BJ (cell line): ENCODE measurements around the gene IFFO2. TPM values are rescaled to one million over a fixed set of nuclear protein-coding genes. Genes with fewer than 3 reads are reported as not detected.
A peak's percentile ranks its signal among the peaks of the same experiment; 100 is the strongest.

Experiments used
- CTCF ChIA-PET: fragments of 350-600 bp; formaldehyde crosslinking; extraction: SDS; loops from one replicate; lab custom pipeline; 2021; ENCODE audit warnings: antibody characterized with exemption, inconsistent platforms; lab: Yijun Ruan, JAX
- POLR2A ChIA-PET: fragments of 300-600 bp; sonication (Branson Sonifier 250); formaldehyde crosslinking; extraction: SDS; loops from one replicate; lab custom pipeline; 2021; ENCODE audit warnings: antibody characterized with exemption; lab: Charles Lee
- DNase-seq: peaks from one replicate; pipeline ENCODE4 v3.0.0-alpha.2; 2011; ENCODE audit warnings: low read depth
- H3K27me3 ChIP-seq: 2 replicates; pipeline ENCODE4 v1.6.0; 2011; ENCODE audit warnings: low read length; ENCODE audit not compliant: control insufficient read depth, insufficient read depth
- H3K36me3 ChIP-seq: 2 replicates; pipeline ENCODE4 v1.5.1; 2011; ENCODE audit warnings: low read length; ENCODE audit not compliant: control insufficient read depth, insufficient read depth
- H3K4me3 ChIP-seq: 2 replicates; pipeline ENCODE4 v1.5.1; 2011; ENCODE audit warnings: low read depth, mild to moderate bottlenecking, control low read depth, low read length
- CTCF ChIP-seq: IDR thresholded peaks from 2 replicates; pipeline ENCODE4 v1.5.1; 2011; ENCODE audit warnings: low read depth, mild to moderate bottlenecking, control low read depth, inconsistent platforms, low read length, moderate library complexity; ENCODE audit not compliant: insufficient read depth
- polyA plus RNA-seq: library from polyadenylated mRNA; depleted of rRNA; stranded (reverse); fragments of >200 nt; gene quantifications from 2 replicates; pipeline ENCODE4 v1.2.3, GENCODE V29; 2011

Gene IFFO2
- polyA plus RNA-seq, 1 experiment = 15.0 TPM

- POLR2A ChIA-PET = no interaction called here
Observed at GRCh38 chr1:18883636-18884418, 72.6 kb downstream of the IFFO2 start.

GRCh38 chr1:18883079-18883478 lies 73.4 kb downstream of the IFFO2 start:
- H3K36me3 ChIP-seq = no peaks in the 10 kb centered on the region; the same call in 1 of the 2 replicates
- H3K27me3 ChIP-seq = no peaks in the 10 kb centered on the region
- DNase-seq = no peak
- no peak overlapping the region for H3K4me3 ChIP-seq
- ChIA-PET CTCF (interaction anchor here (0.7 to 7.0 kb wide), 9 partner anchors 8 to 358 kb away, joined by 3 to 61 read pairs (median 7); no protein-coding TSS in a partner anchor), POLR2A (no interaction called here)
- no peak for TF ChIP-seq CTCF

More at GRCh38 chr1:18883636-18884418, 72.6 kb downstream of the IFFO2 start:
- Histone ChIP-seq H3K27me3 (no peaks in the 10 kb centered on the region), H3K36me3 (no peaks in the 10 kb centered on the region; the same call in 1 of the 2 replicates), H3K4me3 (no peak overlapping the region)
- CTCF ChIA-PET = interaction anchor here (0.7 to 7.0 kb wide), 29 partner anchors 9 to 357 kb away, joined by 3 to 61 read pairs (median 5); partner anchors contain the start of gene ALDH4A1
- peak; percentile 94 for TF ChIP-seq CTCF
- DNase-seq = peak; percentile 16

GRCh38 chr1:18882486-18882885 lies 74.0 kb downstream of the IFFO2 start:
- DNase-seq = no peak
- H3K27me3 ChIP-seq = no peaks in the 10 kb centered on the region
- no peaks in the 10 kb centered on the region; the same call in 1 of the 2 replicates for H3K36me3 ChIP-seq
- ChIA-PET POLR2A (no interaction called here), CTCF (interaction anchor here (0.7 to 4.6 kb wide), 7 partner anchors 8 to 285 kb away, joined by 3 to 34 read pairs (median 6); no protein-coding TSS in a partner anchor)
- no peak overlapping the region for H3K4me3 ChIP-seq
- TF ChIP-seq CTCF = no peak

GRCh38 chr1:18881642-18882431 lies 74.6 kb downstream of the IFFO2 start:
- POLR2A ChIA-PET = no interaction called here
- no peak for DNase-seq
- CTCF ChIA-PET = interaction anchor here (0.7 to 4.6 kb wide), 6 partner anchors 9 to 285 kb away, joined by 3 to 34 read pairs (median 8); no protein-coding TSS in a partner anchor
- H3K4me3 ChIP-seq = no peak overlapping the region
- no peaks in the 10 kb centered on the region; the same call in 1 of the 2 replicates for H3K36me3 ChIP-seq
- no peak for TF ChIP-seq CTCF
- no peaks in the 10 kb centered on the region for H3K27me3 ChIP-seq
